SU-DHL-6 (cell line): ENCODE data around the gene PKN2.
A peak's percentile ranks its signal among the peaks of the same experiment; 100 is the strongest.

ENCODE experiments used
- EZH2phosphoT487 ChIP-seq: fragments of 200-600 bp; sonication (generic), shearing (Covaris generic); conservative IDR thresholded peaks from 2 replicates; pipeline ENCODE4 v1.6.1; 2018; ENCODE audit warnings: mild to moderate bottlenecking, antibody characterized with exemption, low read length, moderate library complexity, mixed read lengths
- TF ChIP-seq, protein P1 (sequence below): fragments of 200-600 bp; sonication (generic); IDR thresholded peaks from one replicate; pipeline ENCODE4 v1.5.1; 2017; ENCODE audit warnings: antibody characterized with exemption, mild to moderate bottlenecking, low read length, moderate library complexity; ENCODE audit not compliant: insufficient read depth, poor library complexity, severe bottlenecking

DNA sequence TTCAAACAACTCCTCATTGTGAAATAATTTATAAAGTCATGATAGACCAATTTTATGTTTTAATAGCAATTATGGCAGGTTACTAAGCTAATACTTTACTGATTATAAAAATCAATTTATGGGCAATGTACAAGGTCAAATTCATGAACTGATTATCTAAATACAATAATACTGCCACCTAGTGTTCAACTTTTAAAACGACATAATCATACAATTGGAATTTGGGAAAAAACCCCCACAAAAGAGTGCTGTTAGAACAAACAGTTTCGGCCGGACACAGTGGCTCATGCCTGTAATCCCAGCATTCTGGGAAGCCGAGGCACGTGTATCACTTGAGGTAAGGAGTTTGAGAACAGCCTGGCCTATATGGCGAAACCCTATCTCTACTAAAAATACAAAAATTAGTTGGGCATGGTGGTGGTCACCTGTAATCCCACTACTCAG is 193.3 kb downstream of the PKN2 start:
- no peak for TF ChIP-seq EZH2phosphoT487
- TF ChIP-seq, protein P1, sequence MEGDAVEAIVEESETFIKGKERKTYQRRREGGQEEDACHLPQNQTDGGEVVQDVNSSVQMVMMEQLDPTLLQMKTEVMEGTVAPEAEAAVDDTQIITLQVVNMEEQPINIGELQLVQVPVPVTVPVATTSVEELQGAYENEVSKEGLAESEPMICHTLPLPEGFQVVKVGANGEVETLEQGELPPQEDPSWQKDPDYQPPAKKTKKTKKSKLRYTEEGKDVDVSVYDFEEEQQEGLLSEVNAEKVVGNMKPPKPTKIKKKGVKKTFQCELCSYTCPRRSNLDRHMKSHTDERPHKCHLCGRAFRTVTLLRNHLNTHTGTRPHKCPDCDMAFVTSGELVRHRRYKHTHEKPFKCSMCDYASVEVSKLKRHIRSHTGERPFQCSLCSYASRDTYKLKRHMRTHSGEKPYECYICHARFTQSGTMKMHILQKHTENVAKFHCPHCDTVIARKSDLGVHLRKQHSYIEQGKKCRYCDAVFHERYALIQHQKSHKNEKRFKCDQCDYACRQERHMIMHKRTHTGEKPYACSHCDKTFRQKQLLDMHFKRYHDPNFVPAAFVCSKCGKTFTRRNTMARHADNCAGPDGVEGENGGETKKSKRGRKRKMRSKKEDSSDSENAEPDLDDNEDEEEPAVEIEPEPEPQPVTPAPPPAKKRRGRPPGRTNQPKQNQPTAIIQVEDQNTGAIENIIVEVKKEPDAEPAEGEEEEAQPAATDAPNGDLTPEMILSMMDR: peak; percentile 50
